GM20000 (cell line): ENCODE data around the gene CXCL1.

Experiments used
- DNase-seq: peaks from one replicate; pipeline ENCODE4 v3.0.0; 2012; ENCODE audit warnings: low spot score
- TF ChIP-seq, protein P1 (sequence below): IDR thresholded peaks from 2 replicates; pipeline ENCODE4 v1.5.1; 2012; ENCODE audit warnings: mild to moderate bottlenecking, control low read depth; ENCODE audit errors: extremely low read depth, missing control alignments

CXCL1 gene

DNA sequence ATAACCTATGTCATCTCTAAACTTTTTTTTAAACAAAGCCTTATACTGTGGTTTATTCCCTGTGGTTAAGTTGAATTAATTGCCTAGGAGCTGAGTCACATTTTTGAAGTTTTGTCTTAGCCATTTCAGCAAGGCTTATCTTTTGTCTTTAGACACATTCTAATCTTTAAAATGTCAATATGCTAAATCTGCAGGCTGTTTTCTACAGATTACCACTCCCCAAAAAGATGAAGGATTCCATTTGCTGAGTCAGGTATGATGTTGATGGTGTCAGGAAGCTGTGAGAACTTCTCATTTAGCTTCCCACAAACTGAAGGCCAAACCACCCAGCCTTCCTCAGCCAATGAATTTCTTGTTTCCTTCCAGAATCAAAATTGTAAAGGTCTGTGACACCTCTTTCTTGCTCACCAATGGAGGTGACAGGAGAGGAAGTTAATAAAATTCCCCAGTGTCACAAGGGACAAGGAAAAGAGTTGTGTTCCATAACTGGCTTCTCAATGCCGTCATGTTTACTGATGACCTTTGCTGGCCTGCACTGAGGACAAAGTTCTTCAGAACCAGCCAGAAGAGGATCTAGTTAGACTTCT is 36.4 kb upstream of the CXCL1 start:
- TF ChIP-seq, protein P1, sequence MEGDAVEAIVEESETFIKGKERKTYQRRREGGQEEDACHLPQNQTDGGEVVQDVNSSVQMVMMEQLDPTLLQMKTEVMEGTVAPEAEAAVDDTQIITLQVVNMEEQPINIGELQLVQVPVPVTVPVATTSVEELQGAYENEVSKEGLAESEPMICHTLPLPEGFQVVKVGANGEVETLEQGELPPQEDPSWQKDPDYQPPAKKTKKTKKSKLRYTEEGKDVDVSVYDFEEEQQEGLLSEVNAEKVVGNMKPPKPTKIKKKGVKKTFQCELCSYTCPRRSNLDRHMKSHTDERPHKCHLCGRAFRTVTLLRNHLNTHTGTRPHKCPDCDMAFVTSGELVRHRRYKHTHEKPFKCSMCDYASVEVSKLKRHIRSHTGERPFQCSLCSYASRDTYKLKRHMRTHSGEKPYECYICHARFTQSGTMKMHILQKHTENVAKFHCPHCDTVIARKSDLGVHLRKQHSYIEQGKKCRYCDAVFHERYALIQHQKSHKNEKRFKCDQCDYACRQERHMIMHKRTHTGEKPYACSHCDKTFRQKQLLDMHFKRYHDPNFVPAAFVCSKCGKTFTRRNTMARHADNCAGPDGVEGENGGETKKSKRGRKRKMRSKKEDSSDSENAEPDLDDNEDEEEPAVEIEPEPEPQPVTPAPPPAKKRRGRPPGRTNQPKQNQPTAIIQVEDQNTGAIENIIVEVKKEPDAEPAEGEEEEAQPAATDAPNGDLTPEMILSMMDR = no peak
- no peak for DNase-seq

DNA sequence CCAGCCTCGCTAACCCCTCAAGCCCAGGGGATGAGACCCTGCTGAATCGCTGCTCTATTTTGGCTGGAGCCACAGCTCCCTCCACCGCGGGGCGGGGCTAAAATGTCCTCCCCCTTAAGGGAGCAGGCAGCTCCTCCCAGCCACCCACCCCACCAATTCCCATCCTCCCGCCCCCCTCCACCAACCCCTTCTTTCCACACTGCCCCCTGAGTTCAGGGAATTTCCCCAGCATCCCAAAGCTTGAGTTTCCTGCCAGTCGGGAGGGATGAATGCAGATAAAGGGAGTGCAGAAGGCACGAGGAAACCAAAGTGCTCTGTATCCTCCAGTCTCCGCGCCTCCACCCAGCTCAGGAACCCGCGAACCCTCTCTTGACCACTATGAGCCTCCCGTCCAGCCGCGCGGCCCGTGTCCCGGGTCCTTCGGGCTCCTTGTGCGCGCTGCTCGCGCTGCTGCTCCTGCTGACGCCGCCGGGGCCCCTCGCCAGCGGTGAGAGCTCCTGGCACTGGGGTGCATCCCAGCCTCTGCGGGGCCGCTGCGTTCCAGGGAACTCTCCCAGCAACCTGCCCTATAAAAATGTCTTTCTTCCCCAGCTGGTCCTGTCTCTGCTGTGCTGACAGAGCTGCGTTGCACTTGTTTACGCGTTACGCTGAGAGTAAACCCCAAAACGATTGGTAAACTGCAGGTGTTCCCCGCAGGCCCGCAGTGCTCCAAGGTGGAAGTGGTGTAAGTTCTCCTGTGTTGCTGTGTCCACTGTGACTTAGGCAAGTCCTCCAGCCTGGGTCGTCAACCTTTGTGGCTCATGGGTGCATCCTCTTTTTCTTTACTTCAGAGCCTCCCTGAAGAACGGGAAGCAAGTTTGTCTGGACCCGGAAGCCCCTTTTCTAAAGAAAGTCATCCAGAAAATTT is 32.6 kb upstream of the CXCL1 start, which contains the start of gene CXCL6:
CXCL6 (plus strand) TSS at position 306 of the 907 bp plus-strand sequence; CDS start at position 379, 73 bp downstream.
- TF ChIP-seq, protein P1 = no peak
- DNase-seq = no peak

DNA sequence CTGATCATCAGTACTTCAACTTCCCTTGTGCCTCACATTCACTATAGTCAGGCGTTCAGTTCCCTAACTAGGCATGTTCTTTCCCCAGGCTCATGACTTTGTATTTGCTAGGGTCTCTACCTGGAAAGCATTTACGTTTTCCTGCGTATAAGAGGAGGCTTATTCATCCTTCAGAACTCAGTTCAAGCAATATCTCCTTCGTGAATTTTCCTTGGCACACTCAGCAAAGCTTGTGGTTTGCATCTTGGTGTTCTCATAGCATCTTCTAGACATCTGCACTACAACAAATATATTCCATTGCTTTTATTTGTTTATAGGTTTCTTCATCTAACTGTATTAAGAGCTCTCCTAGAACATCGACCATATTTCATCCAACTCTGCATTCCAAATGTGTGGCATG is 30.1 kb upstream of the CXCL1 start:
- TF ChIP-seq, protein P1 = no peak
- DNase-seq = no peak

DNA sequence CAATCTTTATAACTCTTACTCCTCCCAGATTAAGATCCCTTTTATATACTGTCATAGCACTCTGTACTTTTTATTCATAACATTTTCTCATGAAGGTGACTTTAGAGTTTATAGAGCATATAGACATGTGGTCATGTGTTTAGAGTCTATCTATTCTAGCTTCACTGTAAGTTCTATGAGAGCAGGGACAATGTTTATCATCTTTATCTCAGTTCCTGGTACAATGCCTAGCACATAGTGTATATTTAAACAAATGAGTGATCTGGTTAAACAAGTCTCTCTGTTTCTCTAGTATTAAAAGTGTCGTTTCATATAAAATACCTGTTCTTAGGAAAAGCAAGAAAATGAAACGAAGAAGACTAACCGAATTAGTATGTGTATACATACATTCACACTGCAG is 29.5 kb upstream of the CXCL1 start:
- TF ChIP-seq, protein P1 = no peak
- no peak for DNase-seq

DNA sequence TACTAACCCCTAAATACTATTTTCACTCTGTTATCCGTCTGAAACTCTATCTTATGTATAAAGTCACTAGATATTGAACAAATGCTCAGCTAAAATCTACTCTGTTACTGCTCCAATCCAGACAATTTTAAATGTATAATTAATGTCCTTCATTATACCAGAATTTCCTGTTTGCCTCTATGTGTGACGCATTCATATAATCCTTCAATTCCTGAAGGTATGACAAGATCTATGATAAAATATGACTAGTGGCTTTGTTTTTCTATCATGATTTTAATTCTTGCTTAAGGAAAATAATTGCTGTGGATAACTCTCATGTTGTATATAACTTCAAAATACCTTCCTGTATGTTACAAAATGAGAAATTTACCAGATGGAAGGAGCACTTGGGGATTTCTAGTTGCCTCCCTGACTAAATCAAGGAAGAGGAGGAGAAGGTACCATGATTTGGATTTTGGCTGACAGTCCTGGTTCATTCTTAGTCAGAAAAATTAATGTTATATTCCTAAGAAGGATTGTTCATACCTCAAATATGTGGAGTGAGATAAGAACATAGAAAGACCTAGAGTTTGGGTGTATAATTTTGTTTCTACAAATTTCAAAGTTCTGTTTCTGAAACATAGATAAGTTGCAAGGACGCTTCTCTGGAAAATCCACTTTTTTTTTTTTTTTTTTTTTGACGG is 27.8 kb upstream of the CXCL1 start:
- no peak for DNase-seq
- TF ChIP-seq, protein P1 = no peak

DNA sequence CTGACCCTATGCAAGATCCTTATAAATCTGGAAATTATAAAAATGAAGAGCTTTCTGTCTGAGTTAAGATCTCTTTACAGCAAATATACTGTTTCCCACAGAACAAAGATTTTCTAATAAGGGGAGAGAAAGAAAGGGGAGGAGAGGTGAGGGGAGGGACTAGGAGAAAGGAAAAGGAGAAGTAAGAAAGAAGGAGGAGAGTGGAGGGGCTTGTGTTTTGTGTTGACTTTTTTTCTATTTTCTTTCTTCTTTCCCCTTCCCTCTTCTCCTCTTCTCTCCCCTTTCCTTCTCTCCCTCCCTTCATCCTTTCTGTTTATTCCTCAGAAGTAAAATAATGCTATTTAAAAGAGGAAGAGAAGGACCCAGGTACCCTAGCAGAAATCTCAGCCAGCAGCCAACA is 26.5 kb upstream of the CXCL1 start:
- TF ChIP-seq, protein P1 = no peak
- DNase-seq = no peak

DNA sequence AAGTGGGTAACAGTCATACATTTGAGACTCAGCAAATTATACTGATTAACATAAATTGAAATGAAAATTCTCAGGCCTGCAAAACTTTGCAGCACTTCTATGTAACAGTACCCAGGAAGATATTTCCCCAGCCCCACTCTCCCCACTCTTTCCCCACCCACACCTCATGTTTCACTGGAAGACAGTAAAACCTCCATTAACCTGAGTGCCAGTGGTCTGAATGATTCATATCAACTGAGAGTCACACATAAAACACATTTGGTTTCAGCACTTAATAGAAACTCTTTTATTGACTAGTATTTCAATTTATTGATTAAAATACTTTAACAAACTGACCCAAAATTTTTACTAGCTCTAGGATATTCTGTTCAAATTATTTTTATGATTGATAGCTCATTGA is 25.8 kb upstream of the CXCL1 start:
- no peak for DNase-seq
- TF ChIP-seq, protein P1 = no peak
